ENCODE results near the gene INF2. TPM values are rescaled to one million over a fixed set of nuclear protein-coding genes. Genes with fewer than 3 reads are reported as not detected.

Gene INF2
- total RNA-seq, 5 donors from 2014 or later (not counting 1 experiment from before 2014, with no cell fraction given): 72.7 to 128 (median 83.7) TPM

- H3K27ac Mint-ChIP-seq: peak overlapping the region in 1 of 2 donors; percentile 64
- no peaks in the 10 kb centered on the region for H3K36me3 Mint-ChIP-seq
- peak overlapping the region in 1 of 3 donors; percentile 49 for H3K4me3 Mint-ChIP-seq
- CTCF ChIA-PET: interaction anchor here in 1 of 2 donors (0.8 kb wide), 1 partner anchor 52 kb away, joined by 3 read pairs; no protein-coding TSS in a partner anchor
- POLR2A ChIA-PET: no interaction called here
- Histone ChIP-seq H3K4me1 (ENCODE audit: control insufficient read depth in 1 of 2, extremely low read depth in 1 of 2, insufficient read depth in 2 of 2, low read length in 2 of 2) (peaks cover 27 to 34% of the 10 kb centered on the region in 2 experiments), H3K36me3 (ENCODE audit: control insufficient read depth in 2 of 2, extremely low read depth in 1 of 2, insufficient read depth in 1 of 2, low read length in 1 of 2) (no peaks in the 10 kb centered on the region), H3K27me3 (replicated peaks in 1 of 2; ENCODE audit: control insufficient read depth in 2 of 2, extremely low read depth in 1 of 2, insufficient read depth in 2 of 2, low read length in 1 of 2) (peaks cover 0 to 44% of the 10 kb centered on the region in 2 experiments), H3K4me3 (ENCODE audit: control insufficient read depth in 1 of 2, extremely low read depth in 1 of 2, low read length in 1 of 2) (no peak overlapping the region), H3K27ac (ENCODE audit: low read length) (peak overlapping the region; percentile 3), H3K9me3 (no peaks in the 10 kb centered on the region)
- DNase-seq (peak in 4 of 35 experiments; percentile 13 to 48 (median 18)), ATAC-seq (replicated peaks in 1 of 4) (peak in 3 of 4 experiments; percentile 34 to 79 (median 51))
- 28% methylated on average over 7 of the region's 8 CpGs for WGBS (ENCODE audit: insufficient coverage)
- H3K27me3 Mint-ChIP-seq: peaks cover 0 to 18% of the 10 kb centered on the region in 2 donors
- no peaks in the 10 kb centered on the region for H3K9me3 Mint-ChIP-seq
- H3K4me1 Mint-ChIP-seq: peaks cover 31 to 42% (median 33%) of the 10 kb centered on the region in 3 donors
Measured at GRCh38 chr14:104657101-104657524, 32.3 kb upstream of the INF2 start.

GRCh38 chr14:104657563-104658324 is 31.7 kb upstream of the INF2 start:
- 43% methylated on average over 14 of the region's 17 CpGs for WGBS (ENCODE audit: insufficient coverage)
- Mint-ChIP-seq H3K4me1 (peaks cover 31 to 42% (median 33%) of the 10 kb centered on the region in 3 donors), H3K4me3 (peak overlapping the region in 1 of 3 donors; percentile 49), H3K27ac (peak overlapping the region; percentile 32 to 81), H3K36me3 (no peaks in the 10 kb centered on the region), H3K27me3 (peaks cover 0 to 20% of the 10 kb centered on the region in 2 donors), H3K9me3 (no peaks in the 10 kb centered on the region)
- ChIA-PET CTCF (interaction anchor here in 1 of 2 donors (0.8 kb wide), 1 partner anchor 51 kb away, joined by 3 read pairs; no protein-coding TSS in a partner anchor), POLR2A (no interaction called here)
- Histone ChIP-seq H3K27ac (ENCODE audit: low read length) (peak overlapping the region; percentile 38), H3K9me3 (no peaks in the 10 kb centered on the region), H3K36me3 (ENCODE audit: control insufficient read depth in 2 of 2, extremely low read depth in 1 of 2, insufficient read depth in 1 of 2, low read length in 1 of 2) (no peaks in the 10 kb centered on the region), H3K4me3 (ENCODE audit: control insufficient read depth in 1 of 2, extremely low read depth in 1 of 2, low read length in 1 of 2) (no peak overlapping the region), H3K27me3 (replicated peaks in 1 of 2; ENCODE audit: control insufficient read depth in 2 of 2, extremely low read depth in 1 of 2, insufficient read depth in 2 of 2, low read length in 1 of 2) (peaks cover 0 to 46% of the 10 kb centered on the region in 2 experiments), H3K4me1 (ENCODE audit: control insufficient read depth in 1 of 2, extremely low read depth in 1 of 2, insufficient read depth in 2 of 2, low read length in 2 of 2) (peaks cover 27 to 34% of the 10 kb centered on the region in 2 experiments)
- ATAC-seq (replicated peaks in 1 of 4) (peak; percentile 34 to 61 (median 52)), DNase-seq (peak in 1 of 35 experiments; percentile 38)

GRCh38 chr14:104658325-104658712 is 31.1 kb upstream of the INF2 start:
- ChIA-PET CTCF (no interaction called here), POLR2A (no interaction called here)
- no peaks in the 10 kb centered on the region for H3K9me3 Mint-ChIP-seq
- Histone ChIP-seq H3K4me3 (ENCODE audit: control insufficient read depth in 1 of 2, extremely low read depth in 1 of 2, low read length in 1 of 2) (no peak overlapping the region), H3K27me3 (replicated peaks in 1 of 2; ENCODE audit: control insufficient read depth in 2 of 2, extremely low read depth in 1 of 2, insufficient read depth in 2 of 2, low read length in 1 of 2) (peaks cover 0 to 46% of the 10 kb centered on the region in 2 experiments), H3K36me3 (ENCODE audit: control insufficient read depth in 2 of 2, extremely low read depth in 1 of 2, insufficient read depth in 1 of 2, low read length in 1 of 2) (no peaks in the 10 kb centered on the region), H3K27ac (ENCODE audit: low read length) (peak overlapping the region; percentile 38), H3K9me3 (no peaks in the 10 kb centered on the region), H3K4me1 (ENCODE audit: control insufficient read depth in 1 of 2, extremely low read depth in 1 of 2, insufficient read depth in 2 of 2, low read length in 2 of 2) (peaks cover 27 to 34% of the 10 kb centered on the region in 2 experiments)
- DNase-seq: no peak
- no peak for ATAC-seq (replicated peaks in 1 of 4)
- peak overlapping the region in 1 of 3 donors; percentile 49 for H3K4me3 Mint-ChIP-seq
- 89% methylated on average over 10 of the region's 15 CpGs for WGBS (ENCODE audit: insufficient coverage)
- H3K27ac Mint-ChIP-seq: no peak overlapping the region
- H3K27me3 Mint-ChIP-seq: peaks cover 0 to 20% of the 10 kb centered on the region in 2 donors
- peaks cover 31 to 42% (median 33%) of the 10 kb centered on the region in 3 donors for H3K4me1 Mint-ChIP-seq
- no peaks in the 10 kb centered on the region for H3K36me3 Mint-ChIP-seq

- no peak overlapping the region for H3K27ac ChIP-seq (ENCODE audit: low read length)
- Mint-ChIP-seq H3K27me3 (peaks cover 0 to 19% of the 10 kb centered on the region in 2 donors), H3K9me3 (no peaks in the 10 kb centered on the region), H3K4me1 (peaks cover 38 to 45% (median 38%) of the 10 kb centered on the region in 3 donors), H3K27ac (no peak overlapping the region), H3K4me3 (peak overlapping the region in 1 of 3 donors; percentile 49), H3K36me3 (no peaks in the 10 kb centered on the region)
- no peak overlapping the region for H3K4me3 ChIP-seq (ENCODE audit: control insufficient read depth in 1 of 2, extremely low read depth in 1 of 2, low read length in 1 of 2)
- ChIA-PET POLR2A (no interaction called here), CTCF (no interaction called here)
- 100% methylated on average over 3 of the region's 5 CpGs for WGBS (ENCODE audit: insufficient coverage)
- H3K4me1 ChIP-seq (ENCODE audit: control insufficient read depth in 1 of 2, extremely low read depth in 1 of 2, insufficient read depth in 2 of 2, low read length in 2 of 2): peaks cover 31 to 34% of the 10 kb centered on the region in 2 experiments
- no peak for ATAC-seq (replicated peaks in 1 of 4)
- DNase-seq: no peak
- no peaks in the 10 kb centered on the region for H3K36me3 ChIP-seq (ENCODE audit: control insufficient read depth in 2 of 2, extremely low read depth in 1 of 2, insufficient read depth in 1 of 2, low read length in 1 of 2)
- H3K27me3 ChIP-seq (replicated peaks in 1 of 2; ENCODE audit: control insufficient read depth in 2 of 2, extremely low read depth in 1 of 2, insufficient read depth in 2 of 2, low read length in 1 of 2): peaks cover 0 to 46% of the 10 kb centered on the region in 2 experiments
- no peaks in the 10 kb centered on the region for H3K9me3 ChIP-seq
Measured at GRCh38 chr14:104659146-104659545, 30.3 kb upstream of the INF2 start.

- Mint-ChIP-seq H3K27me3 (peaks cover 0 to 20% of the 10 kb centered on the region in 2 donors), H3K36me3 (no peaks in the 10 kb centered on the region), H3K4me1 (peaks cover 45 to 53% (median 46%) of the 10 kb centered on the region in 3 donors), H3K9me3 (no peaks in the 10 kb centered on the region), H3K4me3 (peak overlapping the region in 2 of 3 donors; percentile 9 to 71), H3K27ac (no peak overlapping the region)
- ChIA-PET CTCF (no interaction called here), POLR2A (no interaction called here)
- Histone ChIP-seq H3K27me3 (replicated peaks in 1 of 2; ENCODE audit: control insufficient read depth in 2 of 2, extremely low read depth in 1 of 2, insufficient read depth in 2 of 2, low read length in 1 of 2) (peaks cover 0 to 53% of the 10 kb centered on the region in 2 experiments), H3K9me3 (no peaks in the 10 kb centered on the region), H3K4me1 (ENCODE audit: control insufficient read depth in 1 of 2, extremely low read depth in 1 of 2, insufficient read depth in 2 of 2, low read length in 2 of 2) (peaks cover 34 to 37% of the 10 kb centered on the region in 2 experiments), H3K27ac (ENCODE audit: low read length) (peak overlapping the region; percentile 23), H3K36me3 (ENCODE audit: control insufficient read depth in 2 of 2, extremely low read depth in 1 of 2, insufficient read depth in 1 of 2, low read length in 1 of 2) (no peaks in the 10 kb centered on the region), H3K4me3 (ENCODE audit: control insufficient read depth in 1 of 2, extremely low read depth in 1 of 2, low read length in 1 of 2) (peak overlapping the region in 1 of 2 donors; percentile 18)
- WGBS (ENCODE audit: insufficient coverage): 22% methylated on average over 42 of the region's 43 CpGs
- no peak for ATAC-seq (replicated peaks in 1 of 4)
- no peak for DNase-seq
Measured at GRCh38 chr14:104659764-104660523, 29.5 kb upstream of the INF2 start.

- ATAC-seq (replicated peaks in 1 of 4) (peak in 1 of 4 experiments; percentile 19), DNase-seq (no peak)
- Histone ChIP-seq H3K36me3 (ENCODE audit: control insufficient read depth in 2 of 2, extremely low read depth in 1 of 2, insufficient read depth in 1 of 2, low read length in 1 of 2) (no peaks in the 10 kb centered on the region), H3K4me1 (ENCODE audit: control insufficient read depth in 1 of 2, extremely low read depth in 1 of 2, insufficient read depth in 2 of 2, low read length in 2 of 2) (peaks cover 38 to 43% of the 10 kb centered on the region in 2 experiments), H3K4me3 (ENCODE audit: control insufficient read depth in 1 of 2, extremely low read depth in 1 of 2, low read length in 1 of 2) (no peak overlapping the region), H3K27ac (ENCODE audit: low read length) (peak overlapping the region; percentile 23), H3K27me3 (replicated peaks in 1 of 2; ENCODE audit: control insufficient read depth in 2 of 2, extremely low read depth in 1 of 2, insufficient read depth in 2 of 2, low read length in 1 of 2) (peaks cover 0 to 56% of the 10 kb centered on the region in 2 experiments), H3K9me3 (no peaks in the 10 kb centered on the region)
- no peak overlapping the region for H3K27ac Mint-ChIP-seq
- H3K27me3 Mint-ChIP-seq: peaks cover 0 to 21% of the 10 kb centered on the region in 2 donors
- H3K36me3 Mint-ChIP-seq: no peaks in the 10 kb centered on the region
- H3K4me3 Mint-ChIP-seq: peak overlapping the region in 1 of 3 donors; percentile 71
- no peaks in the 10 kb centered on the region for H3K9me3 Mint-ChIP-seq
- POLR2A ChIA-PET: no interaction called here
- CTCF ChIA-PET: no interaction called here
- WGBS (ENCODE audit: insufficient coverage): 36% methylated on average over 11 of the region's 13 CpGs
- H3K4me1 Mint-ChIP-seq: peaks cover 52 to 58% (median 53%) of the 10 kb centered on the region in 3 donors
Measured at GRCh38 chr14:104660597-104660996, 28.8 kb upstream of the INF2 start.
